Measurements from ENCODE around the gene COMMD9.

Gene COMMD9

GRCh38 chr11:36288442-36289225 is 590 bp downstream of the COMMD9 start:
- H3K9me3 ChIP-seq (ENCODE audit: severe bottlenecking) = no peaks in the 10 kb centered on the region
- H3K36me3 ChIP-seq (ENCODE audit: low read depth) = no peaks in the 10 kb centered on the region
- DNase-seq (ENCODE audit: low spot score) (no peak), ATAC-seq (ENCODE audit: low read depth) (no peak)
- TF ChIP-seq, protein P1, sequence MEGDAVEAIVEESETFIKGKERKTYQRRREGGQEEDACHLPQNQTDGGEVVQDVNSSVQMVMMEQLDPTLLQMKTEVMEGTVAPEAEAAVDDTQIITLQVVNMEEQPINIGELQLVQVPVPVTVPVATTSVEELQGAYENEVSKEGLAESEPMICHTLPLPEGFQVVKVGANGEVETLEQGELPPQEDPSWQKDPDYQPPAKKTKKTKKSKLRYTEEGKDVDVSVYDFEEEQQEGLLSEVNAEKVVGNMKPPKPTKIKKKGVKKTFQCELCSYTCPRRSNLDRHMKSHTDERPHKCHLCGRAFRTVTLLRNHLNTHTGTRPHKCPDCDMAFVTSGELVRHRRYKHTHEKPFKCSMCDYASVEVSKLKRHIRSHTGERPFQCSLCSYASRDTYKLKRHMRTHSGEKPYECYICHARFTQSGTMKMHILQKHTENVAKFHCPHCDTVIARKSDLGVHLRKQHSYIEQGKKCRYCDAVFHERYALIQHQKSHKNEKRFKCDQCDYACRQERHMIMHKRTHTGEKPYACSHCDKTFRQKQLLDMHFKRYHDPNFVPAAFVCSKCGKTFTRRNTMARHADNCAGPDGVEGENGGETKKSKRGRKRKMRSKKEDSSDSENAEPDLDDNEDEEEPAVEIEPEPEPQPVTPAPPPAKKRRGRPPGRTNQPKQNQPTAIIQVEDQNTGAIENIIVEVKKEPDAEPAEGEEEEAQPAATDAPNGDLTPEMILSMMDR (IDR thresholded peaks at IDR 0.05; ENCODE audit: poor library complexity, severe bottlenecking) = no peak
- H3K4me3 ChIP-seq (ENCODE audit: severe bottlenecking) = peak overlapping the region; percentile 59
- H3K4me1 ChIP-seq (ENCODE audit: insufficient read depth, poor library complexity, severe bottlenecking) = no peaks in the 10 kb centered on the region
- no peak overlapping the region for H3K27ac ChIP-seq (ENCODE audit: poor library complexity, severe bottlenecking)
- no peaks in the 10 kb centered on the region for H3K27me3 ChIP-seq (ENCODE audit: insufficient read depth, poor library complexity, severe bottlenecking)

DNA sequence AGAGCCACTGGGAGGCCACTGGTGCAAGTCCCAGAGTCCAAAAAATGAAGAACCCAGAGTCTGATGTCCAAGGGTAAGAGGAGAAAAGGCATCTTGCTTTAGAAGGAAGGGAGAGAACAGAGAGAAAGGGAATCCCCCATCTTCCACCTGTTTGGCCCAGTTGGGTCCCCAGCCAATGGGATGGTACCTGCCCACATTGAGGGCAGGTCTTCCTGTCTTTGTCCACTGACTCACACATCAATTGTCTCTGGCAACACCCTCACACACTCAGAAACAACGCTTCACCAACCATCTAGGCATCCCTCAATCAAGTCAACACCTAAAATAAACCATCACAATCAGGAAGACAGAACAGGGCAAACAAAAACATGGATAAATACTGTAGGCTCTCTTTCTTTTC is 6.3 kb downstream of the COMMD9 start:
- no peak for ATAC-seq (ENCODE audit: low read depth)
- H3K9me3 ChIP-seq (ENCODE audit: severe bottlenecking) = no peaks in the 10 kb centered on the region
- DNase-seq (ENCODE audit: low spot score) = no peak
- no peak overlapping the region for H3K4me3 ChIP-seq (ENCODE audit: severe bottlenecking)
- no peaks in the 10 kb centered on the region for H3K27me3 ChIP-seq (ENCODE audit: insufficient read depth, poor library complexity, severe bottlenecking)
- no peaks in the 10 kb centered on the region; the same call in 1 of the 2 replicates for H3K36me3 ChIP-seq (ENCODE audit: low read depth)
- TF ChIP-seq, protein P1 (IDR thresholded peaks at IDR 0.05; ENCODE audit: poor library complexity, severe bottlenecking) = no peak
- peaks cover 13% of the 10 kb centered on the region for H3K4me1 ChIP-seq (ENCODE audit: insufficient read depth, poor library complexity, severe bottlenecking)
- no peak overlapping the region for H3K27ac ChIP-seq (ENCODE audit: poor library complexity, severe bottlenecking)

GRCh38 chr11:36281850-36282249 is 7.4 kb downstream of the COMMD9 start:
- H3K36me3 ChIP-seq (ENCODE audit: low read depth) = no peaks in the 10 kb centered on the region; the same call in 1 of the 2 replicates
- peaks cover 13% of the 10 kb centered on the region for H3K4me1 ChIP-seq (ENCODE audit: insufficient read depth, poor library complexity, severe bottlenecking)
- no peak overlapping the region for H3K4me3 ChIP-seq (ENCODE audit: severe bottlenecking)
- no peak overlapping the region for H3K27ac ChIP-seq (ENCODE audit: poor library complexity, severe bottlenecking)
- DNase-seq (ENCODE audit: low spot score) (no peak), ATAC-seq (ENCODE audit: low read depth) (no peak)
- no peaks in the 10 kb centered on the region for H3K9me3 ChIP-seq (ENCODE audit: severe bottlenecking)
- no peaks in the 10 kb centered on the region for H3K27me3 ChIP-seq (ENCODE audit: insufficient read depth, poor library complexity, severe bottlenecking)
- TF ChIP-seq, protein P1 (IDR thresholded peaks at IDR 0.05; ENCODE audit: poor library complexity, severe bottlenecking) = no peak

DNA sequence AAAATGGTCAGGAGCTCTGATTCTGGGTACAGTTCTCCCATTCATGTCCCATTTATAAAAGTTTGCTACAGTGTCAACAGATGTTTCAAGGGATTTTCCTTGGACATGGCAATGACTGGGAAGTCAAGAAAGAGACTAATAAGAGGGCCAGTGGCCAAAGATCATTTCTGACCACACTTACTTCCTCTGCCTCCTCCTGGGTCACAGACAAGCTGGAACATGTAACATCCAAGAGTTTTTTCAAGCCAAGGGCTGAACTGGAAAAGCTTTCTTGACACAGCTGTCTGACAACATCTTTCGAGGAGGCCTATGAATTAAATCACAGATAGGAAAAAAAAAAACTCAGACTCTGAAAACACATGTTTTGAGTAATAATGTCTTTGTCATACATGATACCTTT is 8.7 kb downstream of the COMMD9 start:
- H3K4me1 ChIP-seq (ENCODE audit: insufficient read depth, poor library complexity, severe bottlenecking) = peaks cover 13% of the 10 kb centered on the region
- H3K4me3 ChIP-seq (ENCODE audit: severe bottlenecking) = no peak overlapping the region
- TF ChIP-seq, protein P1 (IDR thresholded peaks at IDR 0.05; ENCODE audit: poor library complexity, severe bottlenecking) = no peak
- peak overlapping the region; percentile 47 for H3K27ac ChIP-seq (ENCODE audit: poor library complexity, severe bottlenecking)
- no peak for DNase-seq (ENCODE audit: low spot score)
- no peaks in the 10 kb centered on the region for H3K27me3 ChIP-seq (ENCODE audit: insufficient read depth, poor library complexity, severe bottlenecking)
- ATAC-seq (ENCODE audit: low read depth) = peak; percentile 68
- H3K36me3 ChIP-seq (ENCODE audit: low read depth) = no peaks in the 10 kb centered on the region; the same call in 1 of the 2 replicates
- H3K9me3 ChIP-seq (ENCODE audit: severe bottlenecking) = no peaks in the 10 kb centered on the region
